NCI-H2227 treated with DMSO at 0.1 percent for 48 hours (cell line): Measurements from ENCODE around the gene ANKRD12.
"Not testable (repeated sequence)": the region's sequence is repeated elsewhere in the genome, so short reads cannot be mapped to it uniquely, and the experiment has no call there.

Experiments used
- DNase-seq: peaks from one replicate; lab custom pipeline; 2025; lab: John Stamatoyannopoulos, UW

The ANKRD12 gene

DNA sequence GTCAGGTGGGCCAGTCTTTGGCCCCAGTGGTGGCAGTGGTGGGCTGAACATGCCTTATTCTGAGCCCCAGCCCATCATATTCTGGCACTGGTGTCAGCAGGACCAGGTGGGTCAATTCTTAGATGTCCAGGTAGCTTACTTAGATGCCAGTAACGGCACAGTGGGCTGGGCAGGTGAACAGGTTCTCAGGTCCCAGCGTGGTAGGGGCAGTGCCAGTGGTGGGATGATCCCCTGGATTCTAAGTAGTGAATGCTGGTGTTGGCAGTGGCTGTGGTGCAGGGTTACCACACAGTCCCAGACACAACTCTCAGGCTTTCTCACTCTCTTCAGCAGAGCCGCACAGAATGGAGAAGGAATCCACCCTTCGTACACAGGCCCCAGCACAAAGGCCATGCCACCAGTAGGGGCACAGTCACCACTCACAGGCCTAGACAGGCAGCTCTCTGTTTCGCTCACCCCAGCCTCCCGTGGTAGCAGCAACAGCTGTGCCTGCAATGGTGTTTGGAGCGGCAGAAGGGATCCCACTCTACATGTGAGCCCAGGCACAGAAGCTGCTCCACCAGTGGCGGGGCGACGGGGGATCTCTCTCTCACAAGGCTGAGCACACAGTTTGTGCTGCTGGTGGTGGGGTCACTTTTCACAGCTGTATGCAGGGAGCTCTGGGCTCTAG, 97.3 kb downstream of the ANKRD12 start:
- DNase-seq, result no peak

DNA sequence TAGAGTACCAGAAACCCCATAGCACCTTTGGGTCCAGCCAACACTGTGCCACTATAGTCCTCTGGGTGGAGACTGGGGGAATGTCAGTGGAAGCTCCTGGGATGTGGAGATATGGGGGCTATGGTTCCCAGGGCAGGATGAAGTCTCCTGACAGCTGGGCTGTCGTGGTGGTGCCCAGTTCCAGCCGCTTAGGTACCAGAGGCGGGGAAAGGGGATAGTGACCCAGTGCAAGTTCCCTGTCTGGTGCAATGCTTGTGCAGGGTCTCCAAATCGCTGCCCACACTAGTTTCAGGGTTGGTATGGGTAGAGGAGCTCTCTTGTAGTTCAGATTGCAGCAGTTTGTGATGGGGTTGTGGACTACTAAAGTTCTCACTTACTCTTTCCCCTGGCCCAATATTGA, 97.9 kb downstream of the ANKRD12 start:
- no peak for DNase-seq

DNA sequence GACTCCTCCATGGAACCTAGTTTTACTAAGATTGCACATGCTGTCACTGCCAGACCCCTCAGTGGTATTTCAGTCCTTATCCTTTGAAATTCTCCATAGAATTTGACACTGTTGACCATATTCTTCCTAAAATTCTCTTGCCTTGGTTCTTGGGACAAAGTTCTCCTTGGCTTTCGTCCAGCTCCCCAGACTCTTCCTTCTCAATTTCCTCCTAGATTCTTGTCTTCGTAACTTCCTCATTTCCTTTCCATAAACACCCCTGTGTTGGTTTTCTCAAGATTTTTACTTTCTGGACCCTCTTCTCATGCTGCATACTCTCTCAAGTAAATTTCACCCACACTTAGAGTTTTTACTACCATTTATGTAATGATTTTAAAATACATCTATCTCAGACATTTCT, 101.4 kb downstream of the ANKRD12 start:
- no peak for DNase-seq

GRCh38 chr18:9239720-9240119, 103.1 kb downstream of the ANKRD12 start:
- DNase-seq, result no peak

GRCh38 chr18:9240270-9240669, 103.7 kb downstream of the ANKRD12 start:
- no peak for DNase-seq

DNA sequence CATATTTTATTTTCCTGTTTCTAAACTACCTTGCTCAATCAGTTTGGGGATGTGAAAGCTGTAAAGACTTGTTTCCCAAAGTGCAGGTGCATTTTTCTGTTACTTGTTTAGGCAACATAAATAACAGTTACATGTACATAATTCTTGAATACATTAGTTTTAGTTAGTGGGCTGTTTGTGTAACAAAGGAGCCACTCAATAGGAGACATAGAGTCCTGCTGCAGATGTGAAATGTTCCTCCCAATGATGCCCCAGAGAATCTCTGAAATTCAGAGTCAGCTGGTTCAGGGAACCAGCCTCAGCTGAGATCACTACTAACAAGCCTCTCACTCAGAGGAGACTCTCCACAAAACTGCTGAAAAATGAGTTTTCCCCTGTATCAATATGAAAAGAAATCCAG, 106.4 kb downstream of the ANKRD12 start:
- no peak for DNase-seq

DNA sequence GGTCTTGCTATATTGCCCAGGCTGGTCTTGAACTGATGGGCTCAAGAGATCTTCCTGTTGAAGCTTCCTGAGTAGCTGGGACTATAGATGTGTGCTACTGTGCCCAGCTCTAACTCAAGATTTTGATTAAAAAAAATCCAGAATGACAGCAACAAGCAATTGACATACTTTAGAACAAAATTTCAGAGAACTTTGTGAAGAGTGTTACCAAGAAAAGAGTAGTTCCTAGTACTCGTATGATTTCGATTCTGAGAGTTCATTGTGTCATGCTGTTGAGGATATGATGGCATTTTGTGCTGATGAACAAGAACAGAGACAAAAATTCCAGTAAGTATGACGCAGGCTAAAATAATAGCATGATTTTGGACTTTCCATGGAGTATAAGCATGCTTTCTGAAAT, 107.8 kb downstream of the ANKRD12 start:
- DNase-seq, result no peak

DNA sequence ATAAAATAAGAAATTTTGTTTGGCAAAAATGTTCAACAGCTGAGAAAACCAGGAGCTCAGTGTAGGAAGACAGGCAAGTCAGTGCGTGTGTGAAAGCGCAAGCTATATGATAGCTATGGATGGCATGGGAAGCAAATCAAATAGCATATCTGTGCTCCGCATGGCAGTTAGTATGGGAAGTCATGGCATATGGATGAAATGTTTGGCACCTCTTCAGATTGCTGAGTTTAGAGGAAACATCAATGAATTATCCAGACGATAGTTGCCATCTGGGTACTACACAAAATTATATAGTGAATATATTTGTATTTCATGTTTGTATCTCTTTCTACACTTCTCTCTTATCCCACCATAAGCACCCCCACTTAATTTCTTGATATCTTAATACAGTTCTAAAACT, 112.1 kb downstream of the ANKRD12 start:
- DNase-seq, result no peak

- DNase-seq, result no peak
Measured at GRCh38 chr18:9249254-9249653, 112.7 kb downstream of the ANKRD12 start.

GRCh38 chr18:9259173-9259572, 122.6 kb downstream of the ANKRD12 start:
- no peak for DNase-seq

GRCh38 chr18:9260388-9261380, 124.1 kb downstream of the ANKRD12 start:
- no peak for DNase-seq

DNA sequence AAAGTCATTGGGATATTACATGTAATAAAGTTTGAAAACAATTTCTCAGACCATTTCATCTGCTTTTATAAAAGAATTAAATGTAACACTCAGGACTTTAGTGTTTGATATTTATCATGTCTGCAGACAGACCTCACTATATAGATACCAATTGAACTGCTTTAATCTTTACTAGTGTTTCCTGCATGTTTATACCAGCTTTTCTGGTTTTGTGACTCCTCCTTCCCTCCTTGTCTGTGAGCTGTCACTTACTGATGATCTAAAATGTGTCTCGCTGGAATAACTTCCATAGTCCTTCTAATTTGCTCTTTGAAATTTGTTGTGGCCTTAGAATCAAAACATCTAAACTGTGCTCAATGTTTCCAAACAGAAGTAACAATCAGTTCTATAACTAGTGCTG, 126.7 kb downstream of the ANKRD12 start:
- DNase-seq, result no peak

DNA sequence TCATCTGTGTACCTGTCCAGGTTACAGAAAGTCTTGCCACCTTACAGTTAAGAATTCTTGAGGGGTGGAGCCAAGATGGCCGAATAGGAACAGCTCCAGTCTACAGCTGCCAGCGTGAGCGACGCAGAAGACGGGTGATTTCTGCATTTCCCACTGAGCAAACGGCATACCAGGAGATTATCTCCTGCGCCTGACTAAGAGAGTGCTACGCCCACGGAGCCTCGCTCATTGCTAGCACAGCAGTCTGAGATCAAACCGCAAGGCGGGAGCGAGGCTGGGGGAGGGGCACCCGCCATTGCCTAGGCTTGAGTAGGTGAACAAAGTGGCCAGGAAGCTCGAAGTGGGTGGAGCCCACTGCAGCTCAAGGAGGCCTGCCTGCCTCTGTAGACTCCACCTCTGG, 128.2 kb downstream of the ANKRD12 start:
- DNase-seq, result not testable (repeated sequence)

DNA sequence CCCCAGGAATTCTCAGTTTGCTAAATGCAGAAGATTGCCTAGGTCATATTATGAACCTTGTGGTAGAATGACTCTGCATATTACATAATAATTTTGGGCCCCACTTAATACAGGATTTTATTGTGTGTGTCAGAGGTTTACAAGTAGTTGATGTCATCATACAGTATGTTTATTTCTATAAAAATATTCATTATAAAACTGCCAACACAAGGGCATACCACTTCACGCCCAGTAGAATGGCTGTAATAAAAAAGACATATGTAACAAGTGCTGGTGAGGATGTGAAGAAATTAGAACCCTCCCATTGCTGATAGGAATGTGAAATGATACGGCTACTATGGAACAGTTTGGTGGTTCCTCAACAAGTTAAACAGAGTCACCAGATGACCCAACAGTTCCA, 136.6 kb downstream of the ANKRD12 start:
- DNase-seq, result no peak

DNA sequence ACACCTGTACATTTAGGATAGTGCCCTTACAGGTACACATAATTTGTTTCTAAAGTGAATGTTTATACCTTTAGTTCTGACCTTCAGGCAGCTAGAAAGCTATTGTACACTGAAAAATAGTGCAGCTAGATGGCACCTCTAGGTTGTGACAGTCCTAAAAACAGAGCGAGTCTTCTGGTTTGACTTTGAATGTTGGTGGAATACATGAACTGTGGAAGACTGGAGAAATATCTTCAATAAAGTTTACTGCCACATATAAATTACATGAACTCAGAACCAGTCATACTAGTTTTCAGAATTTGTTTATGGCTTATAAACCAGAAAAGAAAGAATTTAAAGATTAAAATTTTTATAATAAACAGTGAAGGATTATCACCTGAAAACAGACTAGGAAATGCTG, 139.3 kb downstream of the ANKRD12 start:
- DNase-seq, result no peak

DNA sequence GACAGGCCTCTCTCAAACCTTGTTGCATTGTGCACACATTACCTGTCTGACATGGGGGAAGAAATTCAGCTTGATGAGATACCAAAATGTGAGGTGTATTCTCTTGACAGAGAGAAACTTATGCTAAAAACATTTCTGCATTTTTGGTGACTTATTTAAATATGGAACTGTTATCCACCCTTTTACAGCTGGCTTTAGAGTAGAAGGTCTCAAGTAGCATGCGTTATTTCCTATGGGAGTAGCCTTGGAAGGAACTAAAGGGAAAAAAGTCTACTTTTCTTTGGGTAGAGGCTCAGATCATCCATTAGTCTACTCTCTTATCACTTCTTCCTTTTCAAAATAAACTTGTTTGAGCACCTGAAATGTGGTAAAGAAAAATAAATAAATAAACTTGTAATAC, 141.4 kb downstream of the ANKRD12 start:
- no peak for DNase-seq

DNA sequence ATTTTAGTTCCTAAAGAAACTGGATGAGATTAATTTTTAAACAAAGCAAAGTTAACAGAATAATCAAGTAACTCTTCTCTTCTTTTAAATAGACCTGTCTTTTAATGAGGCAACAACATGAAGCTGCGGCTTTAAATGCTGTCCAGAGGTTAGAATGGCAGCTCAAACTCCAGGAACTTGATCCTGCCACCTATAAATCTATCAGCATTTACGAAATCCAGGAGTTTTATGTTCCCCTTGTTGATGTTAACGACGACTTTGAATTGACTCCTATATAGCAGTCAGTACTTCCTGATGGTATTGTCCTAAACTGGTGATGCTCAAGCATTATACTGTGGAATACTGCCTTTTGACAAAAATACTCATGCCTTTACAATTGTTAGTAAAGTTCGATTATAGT, 144.3 kb downstream of the ANKRD12 start:
- no peak for DNase-seq

GRCh38 chr18:9281780-9282179, 145.2 kb downstream of the ANKRD12 start:
- no peak for DNase-seq

GRCh38 chr18:9283791-9284190, 147.2 kb downstream of the ANKRD12 start:
- DNase-seq, result no peak

DNA sequence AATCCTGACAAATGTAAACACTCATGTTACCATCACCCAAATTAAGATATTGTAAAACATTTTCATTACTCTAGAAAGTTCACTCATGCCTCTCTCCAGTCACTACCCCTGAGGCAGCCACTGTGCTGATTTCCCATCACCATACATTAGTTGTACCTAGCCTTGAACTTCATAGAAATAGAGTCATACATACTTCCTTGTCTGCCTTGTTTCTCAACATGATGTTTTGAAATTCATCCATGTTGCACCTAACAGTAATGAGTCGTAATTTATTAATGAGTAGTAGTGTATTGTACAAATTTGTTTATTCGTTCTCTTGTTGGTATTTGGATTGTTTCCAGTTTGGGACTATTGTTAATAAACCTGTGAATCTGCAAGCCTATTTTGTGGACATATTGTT, 149.0 kb downstream of the ANKRD12 start:
- DNase-seq, result no peak

DNA sequence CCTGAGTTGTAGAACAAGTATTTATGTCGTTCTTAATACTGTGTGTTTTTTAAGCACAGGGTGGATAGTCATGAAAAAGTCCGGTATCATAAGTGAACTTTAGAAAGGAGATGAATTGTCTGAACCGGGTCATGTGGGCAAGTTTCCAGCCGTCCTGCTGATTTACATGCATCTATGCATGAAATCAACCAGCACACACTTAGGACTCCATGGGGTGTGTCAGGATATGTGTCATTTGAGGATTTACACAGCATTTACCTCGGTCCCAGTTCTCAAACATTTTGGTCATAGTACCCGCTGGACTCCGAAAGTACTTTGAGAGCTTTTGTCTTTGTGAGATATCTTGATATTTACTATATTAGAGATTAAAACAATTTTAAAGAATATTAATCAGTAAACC, 150.5 kb downstream of the ANKRD12 start:
- DNase-seq, result no peak

DNA sequence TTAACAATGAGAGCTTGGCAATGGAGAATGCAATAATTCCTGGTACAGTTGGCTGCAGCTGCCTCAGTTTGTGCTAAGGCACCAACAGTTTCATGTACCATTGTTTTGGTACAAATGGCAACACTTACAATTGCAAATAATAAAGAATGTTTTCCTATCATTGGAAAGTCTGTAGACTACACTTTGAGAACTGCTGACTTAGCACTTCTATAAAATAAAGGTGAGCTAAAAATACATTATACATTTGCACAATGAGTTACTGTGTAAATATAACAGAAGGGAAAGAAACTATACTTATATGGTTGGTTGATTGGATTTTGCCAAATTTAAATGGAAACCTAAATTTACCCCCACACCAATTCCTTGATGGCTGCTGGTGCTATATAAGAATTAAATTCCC, 153.1 kb downstream of the ANKRD12 start:
- DNase-seq, result no peak

DNA sequence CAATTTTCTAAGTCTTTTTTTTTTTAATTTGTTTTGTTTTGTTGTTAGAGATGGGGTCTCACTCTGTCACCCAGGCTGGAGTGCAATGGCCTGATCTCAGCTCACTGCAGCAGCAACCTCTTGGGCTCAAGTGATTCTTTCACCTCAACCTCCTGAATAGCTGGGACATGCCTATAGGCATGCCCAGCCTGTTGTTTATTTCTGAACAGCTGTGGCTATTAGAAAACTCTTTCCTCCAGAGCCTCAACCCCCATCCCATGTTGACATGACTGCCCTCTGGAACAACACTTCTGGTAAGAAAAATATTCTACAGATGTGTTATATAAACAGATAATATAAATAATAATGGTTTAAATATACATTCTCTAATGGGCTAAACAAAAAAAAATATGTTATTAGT, 153.6 kb downstream of the ANKRD12 start:
- no peak for DNase-seq
